ENCODE results near the gene ZNF469. TPM values are rescaled to one million over a fixed set of nuclear protein-coding genes. Genes with fewer than 3 reads are reported as not detected.

The ZNF469 gene
- polyA plus RNA-seq, 3 donors: 0.02 to 0.16 (median 0.10) TPM

- Mint-ChIP-seq H3K27me3 (ENCODE audit: low read depth in 3 of 3) (peaks cover 2 to 11% (median 3%) of the 10 kb centered on the region in 3 donors), H3K36me3 (no peaks in the 10 kb centered on the region), H3K27ac (no peak overlapping the region), H3K9me3 (peaks cover 0 to 4% (median 0%) of the 10 kb centered on the region in 7 donors), H3K4me1 (peaks cover 3% of the 10 kb centered on the region), H3K4me3 (no peak overlapping the region)
- H3K36me3 ChIP-seq (replicated peaks in 1 of 2; ENCODE audit: control insufficient read depth in 1 of 2, insufficient read depth in 2 of 2, low read length in 2 of 2): no peaks in the 10 kb centered on the region
- TF ChIP-seq CTCF (IDR thresholded peaks at IDR 0.05): no peak
- H3K27me3 ChIP-seq (ENCODE audit: control insufficient read depth in 2 of 2, insufficient read depth in 2 of 2, low read length in 2 of 2): no peaks in the 10 kb centered on the region
- intact Hi-C loops (cut with micrococcal nuclease): no loop called here
- H3K4me3 ChIP-seq (replicated peaks in 1 of 3; ENCODE audit: low read depth in 2 of 3, low read length in 3 of 3): no peak overlapping the region
- H2AFZ ChIP-seq (ENCODE audit: insufficient read depth, low read depth, low read length, poor library complexity, severe bottlenecking): no peak overlapping the region
- H3K27ac ChIP-seq (ENCODE audit: low read depth in 1 of 2, low read length in 2 of 2): no peak overlapping the region
- no peak overlapping the region for H3K4me2 ChIP-seq (replicated peaks; ENCODE audit: extremely low read depth, low read length, poor library complexity, severe bottlenecking)
- no peaks in the 10 kb centered on the region for H3K4me1 ChIP-seq (ENCODE audit: control insufficient read depth in 1 of 2, insufficient read depth in 2 of 2, low read length in 2 of 2)
- no peaks in the 10 kb centered on the region for H3K9me3 ChIP-seq (replicated peaks in 1 of 2; ENCODE audit: control insufficient read depth in 1 of 2, insufficient read depth in 1 of 2, low read length in 2 of 2)
- H4K20me1 ChIP-seq (ENCODE audit: insufficient read depth, low read length): no peaks in the 10 kb centered on the region
- 90% methylated on average over 22 of the region's 30 CpGs for WGBS (ENCODE audit: insufficient coverage)
- no peak for DNase-seq
- no peak overlapping the region for H3K9ac ChIP-seq (ENCODE audit: insufficient read depth, low read length, poor library complexity, severe bottlenecking)
- H3K79me2 ChIP-seq (ENCODE audit: insufficient read depth, low read length): no peaks in the 10 kb centered on the region
Measured at GRCh38 chr16:88351491-88352101, 31.2 kb upstream of the ZNF469 start.

- H3K9me3 ChIP-seq (replicated peaks in 1 of 2; ENCODE audit: control insufficient read depth in 1 of 2, insufficient read depth in 1 of 2, low read length in 2 of 2): no peaks in the 10 kb centered on the region
- 92% methylated on average over 17 of the region's 23 CpGs for WGBS (ENCODE audit: insufficient coverage)
- H4K20me1 ChIP-seq (ENCODE audit: insufficient read depth, low read length): no peaks in the 10 kb centered on the region
- no peaks in the 10 kb centered on the region for H3K4me1 ChIP-seq (ENCODE audit: control insufficient read depth in 1 of 2, insufficient read depth in 2 of 2, low read length in 2 of 2)
- Mint-ChIP-seq H3K36me3 (no peaks in the 10 kb centered on the region), H3K27me3 (ENCODE audit: low read depth in 3 of 3) (peaks cover under 1 to 11% (median 3%) of the 10 kb centered on the region in 3 donors), H3K4me1 (peaks cover 3% of the 10 kb centered on the region), H3K27ac (no peak overlapping the region), H3K9me3 (peaks cover 0 to 4% (median 0%) of the 10 kb centered on the region in 7 donors), H3K4me3 (no peak overlapping the region)
- H3K4me2 ChIP-seq (replicated peaks; ENCODE audit: extremely low read depth, low read length, poor library complexity, severe bottlenecking): no peak overlapping the region
- no peak overlapping the region for H3K4me3 ChIP-seq (replicated peaks in 1 of 3; ENCODE audit: low read depth in 2 of 3, low read length in 3 of 3)
- DNase-seq: no peak
- intact Hi-C loops (cut with micrococcal nuclease): no loop called here
- H3K36me3 ChIP-seq (replicated peaks in 1 of 2; ENCODE audit: control insufficient read depth in 1 of 2, insufficient read depth in 2 of 2, low read length in 2 of 2): no peaks in the 10 kb centered on the region
- H3K27me3 ChIP-seq (ENCODE audit: control insufficient read depth in 2 of 2, insufficient read depth in 2 of 2, low read length in 2 of 2): no peaks in the 10 kb centered on the region
- H3K79me2 ChIP-seq (ENCODE audit: insufficient read depth, low read length): no peaks in the 10 kb centered on the region
- H3K27ac ChIP-seq (ENCODE audit: low read depth in 1 of 2, low read length in 2 of 2): no peak overlapping the region
- H2AFZ ChIP-seq (ENCODE audit: insufficient read depth, low read depth, low read length, poor library complexity, severe bottlenecking): no peak overlapping the region
- H3K9ac ChIP-seq (ENCODE audit: insufficient read depth, low read length, poor library complexity, severe bottlenecking): no peak overlapping the region
- TF ChIP-seq CTCF (IDR thresholded peaks at IDR 0.05): no peak
Measured at GRCh38 chr16:88352261-88353200, 30.2 kb upstream of the ZNF469 start.

Data from CD14-positive monocyte (primary cell).